CD14-positive monocyte (primary cell): ENCODE measurements around the gene SMAD6. TPM values are rescaled to one million over a fixed set of nuclear protein-coding genes. Genes with fewer than 3 reads are reported as not detected.
"Not testable (repeated sequence)": the region's sequence is repeated elsewhere in the genome, so short reads cannot be mapped to it uniquely, and the experiment has no call there.

Experiments used
- DNase-seq, 3 donors: peaks; one replicate each; pipeline ENCODE4 v3.0.0-alpha.2; 2011 to 2022
- H2AFZ ChIP-seq: 2 replicates; pipeline ENCODE4 v1.6.0; 2012; ENCODE audit warnings: mild to moderate bottlenecking, low read depth, low read length, inconsistent platforms; ENCODE audit not compliant: insufficient read depth, poor library complexity, severe bottlenecking
- H3K27ac ChIP-seq, 2 donors: 1 replicate in 1 of 2; 2 replicates in 1 of 2; pipeline ENCODE4 v1.5.1; 2012 to 2013; ENCODE audit warnings: low read length in 2 of 2, control low read depth in 1 of 2, inconsistent platforms in 1 of 2, low read depth in 1 of 2, mild to moderate bottlenecking in 1 of 2
- H3K27me3 ChIP-seq, 2 donors: one replicate each; pipeline versions ENCODE4 v1.6.0 to v1.6.1; 2011 to 2013; ENCODE audit warnings: low read length in 2 of 2; ENCODE audit not compliant: control insufficient read depth in 2 of 2, insufficient read depth in 2 of 2
- H3K36me3 ChIP-seq, 2 donors: replicated peaks in 1 of 2; 1 replicate in 1 of 2; 2 replicates in 1 of 2; pipeline versions ENCODE4 v1.5.1 to v1.6.1; 2012 to 2013; ENCODE audit warnings: low read length in 2 of 2, control low read depth in 1 of 2, inconsistent platforms in 1 of 2, mild to moderate bottlenecking in 1 of 2; ENCODE audit not compliant: insufficient read depth in 2 of 2, control insufficient read depth in 1 of 2
- H3K4me1 ChIP-seq, 2 donors: 1 replicate in 1 of 2; 2 replicates in 1 of 2; pipeline versions ENCODE4 v1.5.1 to v1.6.1; 2012 to 2013; ENCODE audit warnings: low read length in 2 of 2, control low read depth in 1 of 2, inconsistent platforms in 1 of 2, mild to moderate bottlenecking in 1 of 2, moderate library complexity in 1 of 2; ENCODE audit not compliant: insufficient read depth in 2 of 2, control insufficient read depth in 1 of 2
- H3K4me2 ChIP-seq: replicated peaks from 2 replicates; pipeline ENCODE3; 2012; ENCODE audit warnings: low read length, moderate library complexity, mild to moderate bottlenecking; ENCODE audit not compliant: poor library complexity, severe bottlenecking; ENCODE audit errors: extremely low read depth
- H3K4me3 ChIP-seq, 3 experiments: fragments of 200-600 bp in 1 of 3; sonication (generic) in 1 of 3; replicated peaks in 1 of 3; 1 replicate in 2 of 3; 2 replicates in 1 of 3; pipeline ENCODE4 v1.5.1; 2011 to 2013; ENCODE audit warnings: low read length in 3 of 3, mild to moderate bottlenecking in 3 of 3, control low read depth in 2 of 3, low read depth in 2 of 3, inconsistent platforms in 1 of 3, moderate library complexity in 1 of 3
- H3K79me2 ChIP-seq: 2 replicates; pipeline ENCODE4 v1.6.0; 2012; ENCODE audit warnings: mild to moderate bottlenecking, control low read depth, inconsistent platforms, low read length, moderate library complexity; ENCODE audit not compliant: insufficient read depth
- H3K9ac ChIP-seq: 2 replicates; pipeline ENCODE4 v1.6.0; 2017; ENCODE audit warnings: low read length, mild to moderate bottlenecking; ENCODE audit not compliant: insufficient read depth, poor library complexity, severe bottlenecking
- H3K9me3 ChIP-seq, 2 donors: replicated peaks in 1 of 2; 1 replicate in 1 of 2; 2 replicates in 1 of 2; pipeline versions ENCODE4 v1.5.1 to v1.6.1; 2012 to 2013; ENCODE audit warnings: low read length in 2 of 2, control low read depth in 1 of 2; ENCODE audit not compliant: control insufficient read depth in 1 of 2, insufficient read depth in 1 of 2
- H4K20me1 ChIP-seq: 2 replicates; pipeline ENCODE4 v1.6.0; 2012; ENCODE audit warnings: mild to moderate bottlenecking, low read length, control low read depth, moderate library complexity; ENCODE audit not compliant: insufficient read depth
- H3K27ac Mint-ChIP-seq, 7 donors: one replicate each; pipeline ENCODE4 v1.8.0; 2020; ENCODE audit warnings: mild to moderate bottlenecking in 7 of 7, mixed read lengths in 7 of 7, moderate library complexity in 6 of 7, inconsistent platforms in 2 of 7
- H3K27me3 Mint-ChIP-seq, 3 donors: one replicate each; pipeline ENCODE4 v1.8.0; 2021 to 2022; ENCODE audit warnings: low read depth in 3 of 3, mild to moderate bottlenecking in 3 of 3, mixed read lengths in 3 of 3, moderate library complexity in 3 of 3, inconsistent platforms in 1 of 3
- H3K36me3 Mint-ChIP-seq, 2 donors: one replicate each; pipeline ENCODE4 v1.8.0; 2020; ENCODE audit warnings: mixed read lengths in 2 of 2, inconsistent platforms in 1 of 2, mild to moderate bottlenecking in 1 of 2
- H3K4me1 Mint-ChIP-seq: one replicate; pipeline ENCODE4 v1.8.0; 2020; ENCODE audit warnings: mild to moderate bottlenecking, mixed read lengths
- H3K4me3 Mint-ChIP-seq, 2 donors: one replicate each; pipeline ENCODE4 v1.8.0; 2020; ENCODE audit warnings: mild to moderate bottlenecking in 2 of 2, mixed read lengths in 2 of 2, moderate library complexity in 1 of 2
- H3K9me3 Mint-ChIP-seq, 7 donors: one replicate each; pipeline ENCODE4 v1.8.0; 2020 to 2022; ENCODE audit warnings: mixed read lengths in 7 of 7, mild to moderate bottlenecking in 6 of 7, moderate library complexity in 6 of 7, inconsistent platforms in 2 of 7
- CTCF ChIP-seq: fragments of 200-600 bp; IDR thresholded peaks from one replicate; pipeline ENCODE4 v1.8.0; 2022; ENCODE audit warnings: antibody characterized with exemption, mild to moderate bottlenecking
- WGBS: methylation state at CpG from one replicate; pipeline ENCODE4 v1.1.5; 2013; ENCODE audit warnings: missing lambda C conversion rate; ENCODE audit not compliant: insufficient coverage; 5-methylcytosine and 5-hydroxymethylcytosine counted together
- intact Hi-C, 2 donors: fragments of 100-400 bp; cut with micrococcal nuclease; formaldehyde crosslinking; loops; one replicate each; pipeline versions ENCODE4 v1.15.0 to v1.15.1; 2023
- polyA plus RNA-seq, 3 donors: library from polyadenylated mRNA; depleted of rRNA in 1 of 3; unstranded in 2 of 3; stranded (reverse) in 1 of 3; fragments of 300-500 nt in 2 of 3; fragments of >200 nt in 1 of 3; fragmentation: Illumina TruSeq in 2 of 3; gene quantifications; 1 replicate in 2 of 3; 2 replicates in 1 of 3; pipeline ENCODE4 v1.2.3, GENCODE V29; 2012 to 2021

SMAD6 gene
- polyA plus RNA-seq, 3 donors, result 0.31 TPM; not detected in 2

DNA sequence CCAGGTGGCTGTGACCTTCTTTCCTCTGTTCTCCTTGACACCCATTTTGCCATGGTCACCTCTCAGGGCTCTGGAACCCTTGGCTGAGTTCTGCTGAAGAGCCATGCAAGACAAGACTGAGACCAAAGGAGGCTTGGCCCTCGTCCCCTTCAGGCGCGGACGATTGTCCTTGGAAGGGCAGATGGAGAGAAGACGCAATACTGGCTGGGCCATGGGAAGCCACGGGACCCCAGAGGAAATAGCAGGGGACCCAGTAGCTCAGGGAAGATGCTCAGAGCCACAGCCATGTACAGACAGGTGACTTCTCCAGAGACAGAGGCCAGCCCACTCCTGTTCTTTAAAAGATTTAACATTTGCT is 125.6 kb downstream of the SMAD6 start:
- 97% methylated on average over 6 of the region's 6 CpGs for WGBS
- Mint-ChIP-seq H3K4me3 (no peak overlapping the region), H3K4me1 (peaks cover 28% of the 10 kb centered on the region)

DNA sequence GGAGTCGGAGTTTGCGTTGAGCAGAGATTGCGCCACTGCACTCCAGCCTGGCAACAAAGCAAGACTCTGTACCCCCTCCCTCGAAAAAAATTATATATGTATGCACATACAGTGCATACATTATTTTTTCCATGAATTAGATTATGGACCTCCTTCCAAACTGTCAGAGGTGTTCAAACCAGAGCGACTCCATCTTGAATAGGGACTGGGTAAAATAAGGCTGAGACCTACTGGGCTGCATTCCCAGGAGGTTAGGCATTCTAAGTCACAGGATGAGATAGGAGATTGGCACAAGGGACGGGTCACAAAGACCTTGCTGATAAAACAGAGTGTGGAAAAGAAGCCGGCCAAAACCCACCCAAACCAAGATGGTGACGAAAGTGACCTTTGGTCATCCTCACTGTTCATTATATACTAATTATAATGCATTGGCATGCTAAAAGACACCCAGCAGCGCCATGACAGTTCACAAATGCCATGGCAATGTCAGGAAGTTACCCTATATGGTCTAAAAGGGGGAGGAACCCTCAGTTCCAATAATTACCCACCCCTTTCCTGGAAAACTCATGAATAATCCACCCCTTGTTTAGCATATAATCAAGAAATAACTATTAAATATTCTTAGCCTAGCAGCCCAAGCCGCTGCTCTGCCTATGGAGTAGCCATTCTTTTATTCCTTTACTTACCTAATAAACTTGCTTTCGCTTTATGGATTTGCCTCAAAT is 126.9 kb downstream of the SMAD6 start:
- H2AFZ ChIP-seq, H3K9me3 Mint-ChIP-seq, H3K36me3 ChIP-seq, H3K4me2 ChIP-seq, H3K27me3 Mint-ChIP-seq, H3K4me3 Mint-ChIP-seq, H3K27ac Mint-ChIP-seq, H3K36me3 Mint-ChIP-seq, H3K9me3 ChIP-seq, H3K79me2 ChIP-seq, intact Hi-C loops, H4K20me1 ChIP-seq, DNase-seq, H3K4me3 ChIP-seq, H3K27me3 ChIP-seq, H3K27ac ChIP-seq, H3K9ac ChIP-seq: not testable (repeated sequence)
- peaks cover 34 to 40% of the 10 kb centered on the region in 2 donors for H3K4me1 ChIP-seq
- 90% methylated on average over 2 of the region's 11 CpGs for WGBS
- peaks cover 41% of the 10 kb centered on the region for H3K4me1 Mint-ChIP-seq

More for the DNA sequence above, 125.6 kb downstream of the SMAD6 start:
- H3K4me3 ChIP-seq, result no peak overlapping the region
- no peaks in the 10 kb centered on the region for H3K9me3 ChIP-seq
- no peaks in the 10 kb centered on the region for H3K27me3 Mint-ChIP-seq
- DNase-seq, result no peak
- H3K9me3 Mint-ChIP-seq, result peaks cover 0 to 2% (median 0%) of the 10 kb centered on the region in 7 donors
- TF ChIP-seq CTCF, result no peak
- H3K4me2 ChIP-seq, result no peak overlapping the region
- H3K36me3 ChIP-seq, result no peaks in the 10 kb centered on the region
- no peak overlapping the region for H3K9ac ChIP-seq
- no peak overlapping the region for H2AFZ ChIP-seq
- no peaks in the 10 kb centered on the region for H3K27me3 ChIP-seq
- intact Hi-C loops, result no loop called here
- H4K20me1 ChIP-seq, result no peaks in the 10 kb centered on the region
- H3K4me1 ChIP-seq, result peaks cover 22 to 27% of the 10 kb centered on the region in 2 donors
- H3K27ac Mint-ChIP-seq, result no peak overlapping the region
- no peak overlapping the region for H3K27ac ChIP-seq
- no peaks in the 10 kb centered on the region for H3K79me2 ChIP-seq
- H3K36me3 Mint-ChIP-seq, result no peaks in the 10 kb centered on the region
